ENCODE data around the gene ANG. TPM values are rescaled to one million over a fixed set of nuclear protein-coding genes. Genes with fewer than 3 reads are reported as not detected.
A peak's percentile ranks its signal among the peaks of the same experiment; 100 is the strongest.

The ANG gene
- total RNA-seq, 4 donors from 2014 or later: 13.7 to 30.6 (median 19.8) TPM

DNA sequence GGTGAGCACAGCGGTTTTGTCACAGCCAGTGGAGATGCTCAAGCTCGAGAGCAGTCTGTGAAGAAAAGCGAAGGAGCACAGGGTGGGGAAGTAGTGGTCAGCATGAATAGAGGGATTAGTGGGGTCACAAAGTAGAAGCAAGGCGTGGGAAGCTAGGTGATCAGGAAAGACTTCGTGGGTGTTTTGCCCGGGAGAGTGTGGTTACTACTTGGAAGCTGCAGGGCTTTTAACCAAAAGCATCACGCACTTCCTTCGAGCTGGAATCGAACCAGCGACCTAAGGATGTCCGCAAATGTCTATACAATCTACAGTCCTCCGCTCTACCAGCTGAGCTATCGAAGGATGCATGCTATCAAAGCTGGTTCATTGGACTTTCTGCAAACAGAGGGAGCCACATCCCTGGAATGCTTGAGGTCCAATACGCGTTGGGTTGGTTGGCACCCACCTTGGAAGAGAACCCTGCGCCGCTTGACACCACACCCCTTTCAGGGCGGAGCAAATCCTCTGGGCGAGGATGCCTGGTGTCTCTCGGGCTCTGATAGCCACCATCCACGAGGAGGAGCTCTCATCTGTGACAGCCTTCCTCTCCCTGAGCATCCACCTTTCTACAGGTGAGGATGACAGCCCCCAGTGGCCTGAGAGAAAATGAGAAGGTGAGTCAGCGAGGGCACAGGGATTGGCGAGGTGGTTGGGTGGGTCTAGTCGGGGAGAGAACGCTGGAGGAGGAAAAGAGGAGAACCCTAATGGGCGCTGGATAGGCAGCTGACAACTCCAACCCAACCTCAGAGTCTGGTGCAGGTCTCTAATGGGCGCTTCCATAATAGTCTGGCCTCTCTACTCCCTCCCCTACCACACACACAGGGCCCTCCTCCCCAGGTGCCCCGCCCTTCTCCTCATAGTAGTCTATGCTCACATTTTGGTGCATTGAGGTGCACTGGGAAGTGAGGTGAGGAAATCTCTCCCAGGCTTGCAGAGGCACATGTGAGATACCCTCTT is 31.1 kb upstream of the ANG start:
- intact Hi-C loops (cut with DNase I): no loop called here
- 27% methylated on average over 19 of the region's 28 CpGs for WGBS

DNA sequence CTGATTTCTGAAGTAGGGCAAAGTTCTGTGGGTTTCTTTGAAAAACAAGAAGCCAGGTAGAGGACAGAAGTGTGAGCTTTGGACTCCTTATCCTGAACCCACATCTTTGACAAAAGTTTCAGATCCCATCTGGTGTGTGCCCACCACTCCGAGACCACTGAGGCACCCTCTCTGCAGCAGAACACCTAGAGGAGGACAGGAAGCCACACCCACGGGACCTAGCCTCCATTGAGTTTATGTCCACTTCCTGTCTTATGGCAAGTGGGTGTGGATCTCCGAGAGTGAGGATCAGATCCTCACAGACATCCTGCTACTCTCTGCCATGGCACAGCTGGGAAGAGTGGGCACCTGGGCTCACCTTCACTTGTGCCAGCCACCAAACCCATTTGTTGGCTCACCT is 30.3 kb upstream of the ANG start:
- no peak for TF ChIP-seq EP300 (IDR thresholded peaks at IDR 0.05)
- TF ChIP-seq POLR2AphosphoS5 (IDR thresholded peaks at IDR 0.05): no peak
- TF ChIP-seq, protein P1, sequence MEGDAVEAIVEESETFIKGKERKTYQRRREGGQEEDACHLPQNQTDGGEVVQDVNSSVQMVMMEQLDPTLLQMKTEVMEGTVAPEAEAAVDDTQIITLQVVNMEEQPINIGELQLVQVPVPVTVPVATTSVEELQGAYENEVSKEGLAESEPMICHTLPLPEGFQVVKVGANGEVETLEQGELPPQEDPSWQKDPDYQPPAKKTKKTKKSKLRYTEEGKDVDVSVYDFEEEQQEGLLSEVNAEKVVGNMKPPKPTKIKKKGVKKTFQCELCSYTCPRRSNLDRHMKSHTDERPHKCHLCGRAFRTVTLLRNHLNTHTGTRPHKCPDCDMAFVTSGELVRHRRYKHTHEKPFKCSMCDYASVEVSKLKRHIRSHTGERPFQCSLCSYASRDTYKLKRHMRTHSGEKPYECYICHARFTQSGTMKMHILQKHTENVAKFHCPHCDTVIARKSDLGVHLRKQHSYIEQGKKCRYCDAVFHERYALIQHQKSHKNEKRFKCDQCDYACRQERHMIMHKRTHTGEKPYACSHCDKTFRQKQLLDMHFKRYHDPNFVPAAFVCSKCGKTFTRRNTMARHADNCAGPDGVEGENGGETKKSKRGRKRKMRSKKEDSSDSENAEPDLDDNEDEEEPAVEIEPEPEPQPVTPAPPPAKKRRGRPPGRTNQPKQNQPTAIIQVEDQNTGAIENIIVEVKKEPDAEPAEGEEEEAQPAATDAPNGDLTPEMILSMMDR (IDR thresholded peaks at IDR 0.05): no peak
- TF ChIP-seq POLR2A (IDR thresholded peaks at IDR 0.05; ENCODE audit: low read depth): no peak
- peaks cover 0 to 92% (median 57%) of the 10 kb centered on the region in 4 donors for H3K27me3 ChIP-seq
- DNase-seq (ENCODE audit: extremely low spot score): peak; percentile 64
- H3K27ac ChIP-seq (replicated peaks in 1 of 4): no peak overlapping the region
- H3K9me3 ChIP-seq: no peaks in the 10 kb centered on the region
- H3K36me3 ChIP-seq: no peaks in the 10 kb centered on the region
- 63% methylated on average over 1 of the region's 3 CpGs for WGBS
- intact Hi-C loops (cut with DNase I): no loop called here
- no peak overlapping the region for H3K4me3 ChIP-seq
- H3K4me1 ChIP-seq: peaks cover 0 to 12% (median 11%) of the 10 kb centered on the region in 4 donors

More for the DNA sequence above, 31.1 kb upstream of the ANG start:
- Histone ChIP-seq H3K4me3 (no peak overlapping the region), H3K27me3 (peaks cover 0 to 92% (median 60%) of the 10 kb centered on the region in 4 donors), H3K9me3 (no peaks in the 10 kb centered on the region), H3K36me3 (no peaks in the 10 kb centered on the region), H3K27ac (replicated peaks in 1 of 4) (no peak overlapping the region), H3K4me1 (peaks cover 0 to 13% (median 7%) of the 10 kb centered on the region in 4 donors)
- DNase-seq (ENCODE audit: extremely low spot score): peak; percentile 83
- no peak for TF ChIP-seq EP300 (IDR thresholded peaks at IDR 0.05)
- TF ChIP-seq, protein P1 (IDR thresholded peaks at IDR 0.05): peak in 1 of 3 experiments; percentile 9

DNA sequence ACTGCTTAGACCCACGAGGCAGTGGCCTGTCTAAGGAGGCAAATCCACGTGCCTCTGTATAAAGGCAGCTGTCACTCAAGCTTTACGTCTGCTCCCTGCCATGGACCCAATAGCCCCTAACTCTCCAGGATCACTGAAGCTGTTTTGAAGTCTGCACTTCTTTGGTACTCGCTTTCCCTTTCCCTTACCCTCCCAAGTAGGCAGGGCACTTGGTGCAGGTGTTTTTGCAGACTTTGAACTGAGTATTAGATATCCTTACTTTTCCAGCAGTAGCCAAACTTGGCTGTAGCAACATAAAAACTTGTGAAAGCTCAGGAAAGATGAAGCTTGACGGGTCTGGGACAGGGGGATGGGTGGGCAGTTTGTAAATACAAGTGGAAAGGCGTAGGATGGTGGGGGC is 29.2 kb upstream of the ANG start:
- WGBS: 61% methylated on average over 6 of the region's 6 CpGs
- peaks cover 0 to 92% (median 52%) of the 10 kb centered on the region in 4 donors for H3K27me3 ChIP-seq
- no peaks in the 10 kb centered on the region for H3K9me3 ChIP-seq
- intact Hi-C loops (cut with DNase I): no loop called here
- TF ChIP-seq EP300 (IDR thresholded peaks at IDR 0.05) (no peak), POLR2AphosphoS5 (IDR thresholded peaks at IDR 0.05) (no peak), POLR2A (IDR thresholded peaks at IDR 0.05; ENCODE audit: low read depth) (no peak)
- TF ChIP-seq, protein P1 (IDR thresholded peaks at IDR 0.05): no peak
- no peak overlapping the region for H3K4me3 ChIP-seq
- H3K36me3 ChIP-seq: no peaks in the 10 kb centered on the region
- no peak for DNase-seq (ENCODE audit: extremely low spot score)
- H3K4me1 ChIP-seq: peaks cover 4 to 20% (median 12%) of the 10 kb centered on the region in 4 donors
- no peak overlapping the region for H3K27ac ChIP-seq (replicated peaks in 1 of 4)

DNA sequence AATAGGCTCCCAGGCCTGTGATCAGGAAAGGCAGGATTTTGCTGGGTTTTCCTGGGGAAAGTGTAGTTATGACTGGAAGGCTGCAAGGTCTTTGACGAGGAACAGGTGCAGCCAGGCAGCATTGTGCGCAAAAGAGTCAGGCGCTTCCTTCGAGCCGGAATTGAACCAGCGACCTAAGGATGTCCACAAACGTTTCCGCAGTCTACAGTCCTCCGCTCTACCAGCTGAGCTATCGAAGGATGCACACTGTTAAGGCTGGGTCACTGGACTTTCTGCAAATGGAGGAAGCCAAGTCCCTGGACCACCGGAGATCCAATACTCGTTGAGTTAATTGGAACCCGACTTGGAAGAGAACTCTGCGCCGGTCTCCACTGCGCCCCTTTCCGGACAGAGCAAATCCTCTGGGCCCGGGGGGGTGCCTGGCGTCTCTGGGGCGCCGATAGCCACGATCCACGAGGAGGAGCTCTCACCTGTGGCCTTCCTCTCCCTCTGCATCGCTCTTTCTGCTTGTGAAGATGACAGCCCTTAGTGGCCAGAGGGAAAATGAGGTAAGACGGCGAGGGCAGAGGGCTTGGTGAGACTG is 28.7 kb upstream of the ANG start:
- Histone ChIP-seq H3K9me3 (no peaks in the 10 kb centered on the region), H3K27me3 (peaks cover 0 to 97% (median 55%) of the 10 kb centered on the region in 4 donors), H3K4me1 (peaks cover 4 to 20% (median 12%) of the 10 kb centered on the region in 4 donors), H3K36me3 (no peaks in the 10 kb centered on the region), H3K4me3 (no peak overlapping the region), H3K27ac (replicated peaks in 1 of 4) (no peak overlapping the region)
- WGBS: 32% methylated on average over 18 of the region's 26 CpGs
- intact Hi-C loops (cut with DNase I): no loop called here
- no peak for DNase-seq (ENCODE audit: extremely low spot score)
- TF ChIP-seq POLR2A (IDR thresholded peaks at IDR 0.05; ENCODE audit: low read depth) (no peak), POLR2AphosphoS5 (IDR thresholded peaks at IDR 0.05) (no peak), EP300 (IDR thresholded peaks at IDR 0.05) (no peak)
- TF ChIP-seq, protein P1 (IDR thresholded peaks at IDR 0.05): no peak
